ENCODE results near the gene CLCN6. TPM values are rescaled to one million over a fixed set of nuclear protein-coding genes. Genes with fewer than 3 reads are reported as not detected.

CLCN6 gene
- polyA plus RNA-seq, 4 donors = 9.2 to 20.9 (median 12.1) TPM

DNA sequence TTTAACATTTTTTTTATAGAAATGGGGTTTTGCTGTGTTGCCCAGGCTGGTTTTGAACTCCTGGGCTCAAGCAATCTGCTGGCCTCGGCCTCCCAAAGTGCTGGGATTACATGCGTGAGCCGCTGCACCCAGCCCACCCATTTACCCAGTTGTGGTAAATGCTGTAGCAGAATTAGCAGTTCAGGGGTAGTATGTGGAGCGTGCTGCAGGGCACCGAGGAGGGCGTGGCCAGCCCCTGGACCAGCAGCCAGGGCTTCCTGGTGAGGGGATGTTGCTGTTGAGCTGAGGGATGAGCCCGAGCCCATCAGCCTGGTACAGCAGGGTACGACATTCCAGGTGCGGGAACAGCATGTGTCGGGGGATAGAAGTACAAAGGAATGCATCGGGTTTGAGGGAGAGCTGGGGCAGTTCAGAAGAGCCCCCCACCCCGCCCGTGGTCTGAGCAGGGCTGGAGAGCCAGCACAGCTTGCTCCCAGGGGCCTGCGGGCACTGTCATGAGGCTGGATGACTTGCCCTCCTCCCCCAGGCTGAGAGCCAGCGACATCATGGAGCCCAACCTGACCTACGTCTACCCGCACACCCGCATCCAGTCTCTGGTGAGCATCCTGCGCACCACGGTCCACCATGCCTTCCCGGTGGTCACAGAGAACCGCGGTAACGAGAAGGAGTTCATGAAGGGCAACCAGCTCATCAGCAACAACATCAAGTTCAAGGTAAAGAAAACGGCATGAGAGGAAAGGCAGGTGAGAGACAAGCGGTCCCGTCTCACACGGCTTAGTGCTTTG is 29.6 kb downstream of the CLCN6 start:
- DNase-seq = no peak
- Histone ChIP-seq H3K4me1 (ENCODE audit: control insufficient read depth in 3 of 3, insufficient read depth in 2 of 3, low read depth in 1 of 3, low read length in 2 of 3) (peaks cover 0 to 4% (median 0%) of the 10 kb centered on the region in 3 donors), H3K9me3 (ENCODE audit: control insufficient read depth in 2 of 2, insufficient read depth in 1 of 2, low read depth in 1 of 2, low read length in 1 of 2) (no peaks in the 10 kb centered on the region), H3K36me3 (ENCODE audit: control insufficient read depth in 3 of 3, insufficient read depth in 2 of 3, low read depth in 1 of 3, low read length in 3 of 3) (peaks cover 21 to 88% (median 25%) of the 10 kb centered on the region in 3 donors), H3K27me3 (ENCODE audit: control insufficient read depth in 3 of 3, insufficient read depth in 3 of 3, low read length in 3 of 3) (no peaks in the 10 kb centered on the region), H3K27ac (ENCODE audit: low read depth in 1 of 3, low read length in 2 of 3) (no peak overlapping the region), H3K4me3 (ENCODE audit: low read depth in 1 of 3, low read length in 3 of 3) (no peak overlapping the region)
- FAIRE-seq = no peak
- 92 to 95% (median 94%) methylated on average over 28 of the region's 28 CpGs for WGBS, 3 donors

DNA sequence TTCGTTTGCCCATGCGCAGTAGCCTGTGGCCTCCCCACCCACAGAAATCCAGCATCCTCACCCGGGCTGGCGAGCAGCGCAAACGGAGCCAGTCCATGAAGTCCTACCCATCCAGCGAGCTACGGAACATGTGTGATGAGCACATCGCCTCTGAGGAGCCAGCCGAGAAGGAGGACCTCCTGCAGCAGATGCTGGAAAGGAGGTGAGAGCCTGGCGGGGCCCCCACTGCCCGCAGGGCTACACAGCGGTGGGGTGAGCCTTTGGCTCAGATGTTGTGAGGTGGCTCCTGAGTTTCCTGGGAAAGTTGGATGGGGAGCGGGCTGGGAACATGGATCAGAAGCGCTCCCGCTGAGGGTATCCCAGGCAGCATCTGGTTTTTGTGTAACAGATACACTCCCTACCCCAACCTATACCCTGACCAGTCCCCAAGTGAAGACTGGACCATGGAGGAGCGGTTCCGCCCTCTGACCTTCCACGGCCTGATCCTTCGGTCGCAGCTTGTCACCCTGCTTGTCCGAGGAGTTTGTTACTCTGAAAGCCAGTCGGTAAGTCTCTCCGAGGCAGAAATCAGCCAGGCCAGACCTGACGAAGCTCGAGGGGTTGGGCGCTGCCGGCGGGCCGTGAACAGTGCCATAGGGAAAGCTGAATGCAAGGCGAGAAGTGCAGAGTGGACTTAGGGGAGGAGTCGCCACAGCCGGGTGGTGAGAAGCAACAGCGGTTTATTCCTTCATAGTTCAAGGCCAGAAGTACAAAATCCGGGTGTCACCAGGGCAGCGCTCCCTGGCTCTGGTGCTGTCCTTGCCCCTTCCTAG is 31.2 kb downstream of the CLCN6 start:
- peaks cover 24 to 95% (median 32%) of the 10 kb centered on the region in 3 donors for H3K36me3 ChIP-seq (ENCODE audit: control insufficient read depth in 3 of 3, insufficient read depth in 2 of 3, low read depth in 1 of 3, low read length in 3 of 3)

DNA sequence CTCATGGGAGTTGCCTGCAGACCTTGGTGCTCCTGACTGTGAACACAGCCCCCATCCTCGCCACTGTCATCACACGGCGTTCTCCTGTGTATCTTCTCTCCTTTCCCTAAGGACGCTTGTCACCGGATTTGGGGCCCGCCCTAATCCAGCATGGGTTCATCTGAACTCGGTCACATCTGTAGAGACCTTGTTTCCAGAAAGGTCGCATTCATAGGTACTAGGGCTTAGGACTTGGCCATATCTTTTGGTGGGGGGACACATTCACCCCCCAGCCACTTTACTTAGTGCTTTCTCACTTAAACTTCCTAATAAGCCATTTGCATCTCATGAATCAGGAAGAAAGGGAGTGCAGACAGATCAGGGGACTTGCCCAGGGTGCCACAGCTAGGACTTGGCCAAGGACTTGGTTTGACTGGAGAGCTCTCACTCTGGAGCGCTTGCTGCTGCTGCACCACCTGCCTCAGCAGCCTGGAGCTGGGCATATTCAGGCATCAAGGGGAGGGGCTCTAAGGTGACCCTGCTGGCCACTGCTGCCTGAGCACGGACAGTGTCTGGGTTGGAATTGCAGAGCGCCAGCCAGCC is 31.9 kb downstream of the CLCN6 start:
- no peaks in the 10 kb centered on the region for H3K27me3 ChIP-seq (ENCODE audit: control insufficient read depth in 3 of 3, insufficient read depth in 3 of 3, low read length in 3 of 3)
- 89 to 94% (median 90%) methylated on average over 11 of the region's 11 CpGs for WGBS, 3 donors
- no peak overlapping the region for H3K27ac ChIP-seq (ENCODE audit: low read depth in 1 of 3, low read length in 2 of 3)
- peaks cover 0 to 12% (median 0%) of the 10 kb centered on the region in 3 donors for H3K4me1 ChIP-seq (ENCODE audit: control insufficient read depth in 3 of 3, insufficient read depth in 2 of 3, low read depth in 1 of 3, low read length in 2 of 3)
- H3K36me3 ChIP-seq (ENCODE audit: control insufficient read depth in 3 of 3, insufficient read depth in 2 of 3, low read depth in 1 of 3, low read length in 3 of 3) = peaks cover 24 to 97% (median 34%) of the 10 kb centered on the region in 3 donors
- FAIRE-seq = no peak
- no peaks in the 10 kb centered on the region for H3K9me3 ChIP-seq (ENCODE audit: control insufficient read depth in 2 of 2, insufficient read depth in 1 of 2, low read depth in 1 of 2, low read length in 1 of 2)
- H3K4me3 ChIP-seq (ENCODE audit: low read depth in 1 of 3, low read length in 3 of 3) = no peak overlapping the region
- no peak for DNase-seq

More for the DNA sequence above, 31.2 kb downstream of the CLCN6 start:
- peaks cover 0 to 7% (median 0%) of the 10 kb centered on the region in 3 donors for H3K4me1 ChIP-seq (ENCODE audit: control insufficient read depth in 3 of 3, insufficient read depth in 2 of 3, low read depth in 1 of 3, low read length in 2 of 3)
- no peak overlapping the region for H3K4me3 ChIP-seq (ENCODE audit: low read depth in 1 of 3, low read length in 3 of 3)
- 89 to 91% (median 90%) methylated on average over 36 of the region's 36 CpGs for WGBS, 3 donors
- FAIRE-seq (no peak), DNase-seq (no peak)
- no peaks in the 10 kb centered on the region for H3K9me3 ChIP-seq (ENCODE audit: control insufficient read depth in 2 of 2, insufficient read depth in 1 of 2, low read depth in 1 of 2, low read length in 1 of 2)
- no peaks in the 10 kb centered on the region for H3K27me3 ChIP-seq (ENCODE audit: control insufficient read depth in 3 of 3, insufficient read depth in 3 of 3, low read length in 3 of 3)
- no peak overlapping the region for H3K27ac ChIP-seq (ENCODE audit: low read depth in 1 of 3, low read length in 2 of 3)

DNA sequence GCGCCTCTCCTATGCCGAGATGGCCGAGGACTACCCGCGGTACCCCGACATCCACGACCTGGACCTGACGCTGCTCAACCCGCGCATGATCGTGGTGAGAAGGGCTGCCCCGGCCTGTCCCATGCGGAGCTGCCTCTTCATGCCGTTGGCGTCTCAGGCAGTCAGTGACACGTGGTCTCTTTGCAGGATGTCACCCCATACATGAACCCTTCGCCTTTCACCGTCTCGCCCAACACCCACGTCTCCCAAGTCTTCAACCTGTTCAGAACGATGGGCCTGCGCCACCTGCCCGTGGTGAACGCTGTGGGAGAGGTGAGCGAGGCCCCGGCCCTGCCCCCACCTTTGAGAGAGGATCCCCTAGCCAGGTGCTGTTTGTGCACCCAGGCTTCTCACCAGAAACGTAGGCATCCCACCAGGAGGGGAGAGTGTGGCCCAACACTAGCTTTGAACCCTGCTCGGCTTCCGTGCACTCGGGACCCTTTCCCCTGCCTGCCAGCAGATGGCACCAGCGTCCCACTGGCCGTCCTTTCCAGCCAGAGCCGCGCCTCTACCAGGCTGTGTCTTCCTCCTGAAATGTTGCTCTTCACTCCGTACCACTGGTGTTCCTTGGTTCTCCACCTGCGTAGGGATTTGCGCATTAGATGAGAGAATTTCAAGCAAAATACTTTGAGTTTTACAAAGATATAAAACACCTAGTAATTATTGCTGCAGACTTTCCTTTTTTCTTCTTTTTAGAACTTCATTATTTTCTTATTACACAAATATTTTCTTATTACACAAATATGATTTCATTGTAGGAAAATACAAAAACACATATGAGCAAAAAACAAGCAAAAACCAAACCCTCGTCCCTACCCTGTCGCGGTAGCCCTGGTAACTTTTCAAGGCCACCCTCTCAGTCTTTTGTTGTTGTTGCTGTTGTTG is 32.6 kb downstream of the CLCN6 start:
- no peak for FAIRE-seq

DNA sequence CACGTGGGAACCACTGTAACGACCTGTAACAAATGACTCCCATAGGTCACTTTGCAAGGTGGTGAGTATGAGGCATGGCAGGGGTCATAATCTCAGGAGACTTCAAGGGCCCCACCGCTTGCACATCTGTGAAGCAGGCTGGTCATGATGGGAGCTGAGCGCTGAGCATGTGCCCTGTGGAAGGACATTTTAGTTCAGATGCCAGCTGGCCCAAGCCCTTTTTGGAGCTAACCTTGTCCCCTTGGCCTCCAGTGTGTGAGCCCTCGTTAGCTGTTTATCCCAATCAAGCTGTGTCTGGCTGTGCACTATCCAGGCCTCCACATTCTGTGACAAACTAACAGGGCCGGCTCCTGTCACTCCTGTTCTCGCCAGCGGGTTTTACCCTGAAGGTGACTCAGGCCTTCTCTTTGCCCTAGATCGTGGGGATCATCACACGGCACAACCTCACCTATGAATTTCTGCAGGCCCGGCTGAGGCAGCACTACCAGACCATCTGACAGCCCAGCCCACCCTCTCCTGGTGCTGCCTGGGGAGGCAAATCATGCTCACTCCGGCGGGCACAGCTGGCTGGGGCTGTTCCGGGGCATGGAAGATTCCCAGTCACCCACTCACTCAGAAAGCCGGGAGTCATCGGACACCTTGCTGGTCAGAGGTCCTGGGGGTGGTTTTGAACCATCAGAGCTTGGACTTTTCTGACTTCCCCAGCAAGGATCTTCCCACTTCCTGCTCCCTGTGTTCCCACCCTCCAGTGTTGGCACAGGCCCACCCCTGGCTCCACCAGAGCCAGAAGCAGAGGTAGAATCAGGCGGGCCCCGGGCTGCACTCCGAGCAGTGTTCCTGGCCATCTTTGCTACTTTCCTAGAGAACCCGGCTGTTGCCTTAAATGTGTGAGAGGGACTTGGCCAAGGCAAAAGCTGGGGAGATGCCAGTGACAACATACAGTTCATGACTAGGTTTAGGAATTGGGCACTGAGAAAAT is 34.0 kb downstream of the CLCN6 start:
- Histone ChIP-seq H3K27me3 (ENCODE audit: control insufficient read depth in 3 of 3, insufficient read depth in 3 of 3, low read length in 3 of 3) (no peaks in the 10 kb centered on the region), H3K4me1 (ENCODE audit: control insufficient read depth in 3 of 3, insufficient read depth in 2 of 3, low read depth in 1 of 3, low read length in 2 of 3) (peaks cover 0 to 12% (median 0%) of the 10 kb centered on the region in 3 donors), H3K27ac (ENCODE audit: low read depth in 1 of 3, low read length in 2 of 3) (no peak overlapping the region), H3K9me3 (ENCODE audit: control insufficient read depth in 2 of 2, insufficient read depth in 1 of 2, low read depth in 1 of 2, low read length in 1 of 2) (no peaks in the 10 kb centered on the region), H3K4me3 (ENCODE audit: low read depth in 1 of 3, low read length in 3 of 3) (no peak overlapping the region), H3K36me3 (ENCODE audit: control insufficient read depth in 3 of 3, insufficient read depth in 2 of 3, low read depth in 1 of 3, low read length in 3 of 3) (peaks cover 21 to 88% (median 41%) of the 10 kb centered on the region in 3 donors)
- DNase-seq (no peak), FAIRE-seq (no peak)
- 94 to 96% (median 95%) methylated on average over 20 of the region's 20 CpGs for WGBS, 3 donors

More for the DNA sequence above, 32.6 kb downstream of the CLCN6 start:
- DNase-seq = peak; percentile 64 to 69
- 64 to 66% (median 66%) methylated on average over 40 of the region's 40 CpGs for WGBS, 3 donors
- no peaks in the 10 kb centered on the region for H3K27me3 ChIP-seq (ENCODE audit: control insufficient read depth in 3 of 3, insufficient read depth in 3 of 3, low read length in 3 of 3)
- H3K9me3 ChIP-seq (ENCODE audit: control insufficient read depth in 2 of 2, insufficient read depth in 1 of 2, low read depth in 1 of 2, low read length in 1 of 2) = no peaks in the 10 kb centered on the region
- H3K4me1 ChIP-seq (ENCODE audit: control insufficient read depth in 3 of 3, insufficient read depth in 2 of 3, low read depth in 1 of 3, low read length in 2 of 3) = peaks cover 0 to 12% (median 0%) of the 10 kb centered on the region in 3 donors
- H3K4me3 ChIP-seq (ENCODE audit: low read depth in 1 of 3, low read length in 3 of 3) = no peak overlapping the region
- H3K36me3 ChIP-seq (ENCODE audit: control insufficient read depth in 3 of 3, insufficient read depth in 2 of 3, low read depth in 1 of 3, low read length in 3 of 3) = peaks cover 24 to 94% (median 34%) of the 10 kb centered on the region in 3 donors
- H3K27ac ChIP-seq (ENCODE audit: low read depth in 1 of 3, low read length in 2 of 3) = no peak overlapping the region

DNA sequence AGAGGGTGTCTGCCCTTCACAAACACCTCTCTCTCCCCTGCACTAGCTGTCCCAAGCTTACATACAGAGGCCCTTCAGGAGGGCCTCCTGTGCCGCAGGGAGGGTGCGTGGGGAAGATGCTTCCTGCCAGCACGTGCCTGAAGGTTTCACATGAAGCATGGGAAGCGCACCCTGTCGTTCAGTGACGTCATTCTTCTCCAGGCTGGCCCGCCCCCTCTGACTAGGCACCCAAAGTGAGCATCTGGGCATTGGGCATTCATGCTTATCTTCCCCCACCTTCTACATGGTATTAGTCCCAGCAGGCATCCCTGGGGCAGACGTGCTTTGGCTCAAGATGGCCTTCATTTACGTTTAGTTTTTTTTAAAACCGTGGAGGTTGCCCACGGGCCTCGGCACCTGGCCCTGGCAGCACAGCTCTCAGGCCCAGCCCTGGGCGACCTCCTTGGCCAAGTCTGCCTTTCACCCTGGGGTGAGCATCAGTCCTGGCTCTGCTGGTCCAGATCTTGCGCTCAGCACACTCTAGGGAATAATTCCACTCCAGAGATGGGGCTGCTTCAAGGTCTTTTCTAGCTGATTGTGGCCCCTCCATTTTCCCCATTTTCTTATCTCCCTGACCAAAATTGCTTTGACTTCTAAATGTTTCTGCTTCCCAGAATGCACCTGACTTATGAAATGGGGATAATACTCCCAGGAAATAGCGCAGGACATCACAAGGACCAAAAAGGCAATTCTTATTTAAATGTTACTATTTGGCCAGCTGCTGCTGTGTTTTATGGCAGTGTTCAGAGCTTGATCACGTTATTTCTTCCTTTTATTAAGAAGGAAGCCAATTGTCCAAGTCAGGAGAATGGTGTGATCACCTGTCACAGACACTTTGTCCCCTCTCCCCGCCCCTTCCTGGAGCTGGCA is 35.5 kb downstream of the CLCN6 start:
- no peak for DNase-seq
- H3K27me3 ChIP-seq (ENCODE audit: control insufficient read depth in 3 of 3, insufficient read depth in 3 of 3, low read length in 3 of 3) = no peaks in the 10 kb centered on the region
- H3K27ac ChIP-seq (ENCODE audit: low read depth in 1 of 3, low read length in 2 of 3) = no peak overlapping the region
- no peak overlapping the region for H3K4me3 ChIP-seq (ENCODE audit: low read depth in 1 of 3, low read length in 3 of 3)
- H3K4me1 ChIP-seq (ENCODE audit: control insufficient read depth in 3 of 3, insufficient read depth in 2 of 3, low read depth in 1 of 3, low read length in 2 of 3) = peaks cover 0 to 10% (median 0%) of the 10 kb centered on the region in 3 donors
- no peaks in the 10 kb centered on the region for H3K9me3 ChIP-seq (ENCODE audit: control insufficient read depth in 2 of 2, insufficient read depth in 1 of 2, low read depth in 1 of 2, low read length in 1 of 2)
- peaks cover 16 to 77% (median 40%) of the 10 kb centered on the region in 3 donors for H3K36me3 ChIP-seq (ENCODE audit: control insufficient read depth in 3 of 3, insufficient read depth in 2 of 3, low read depth in 1 of 3, low read length in 3 of 3)
- WGBS, 3 donors = 78 to 82% (median 81%) methylated on average over 17 of the region's 17 CpGs
- FAIRE-seq = no peak

All from small intestine (tissue), 7 donors.